CD14-positive monocyte (primary cell): Measurements from ENCODE around the gene CGA. TPM values are rescaled to one million over a fixed set of nuclear protein-coding genes. Genes with fewer than 3 reads are reported as not detected.

ENCODE experiments used
- DNase-seq, 3 donors: peaks; one replicate each; pipeline ENCODE4 v3.0.0-alpha.2; 2011 to 2022
- H2AFZ ChIP-seq: 2 replicates; pipeline ENCODE4 v1.6.0; 2012; ENCODE audit warnings: mild to moderate bottlenecking, low read depth, low read length, inconsistent platforms; ENCODE audit not compliant: insufficient read depth, poor library complexity, severe bottlenecking
- H3K27ac ChIP-seq, 2 donors: 1 replicate in 1 of 2; 2 replicates in 1 of 2; pipeline ENCODE4 v1.5.1; 2012 to 2013; ENCODE audit warnings: low read length in 2 of 2, control low read depth in 1 of 2, inconsistent platforms in 1 of 2, low read depth in 1 of 2, mild to moderate bottlenecking in 1 of 2
- H3K27me3 ChIP-seq, 2 donors: one replicate each; pipeline versions ENCODE4 v1.6.0 to v1.6.1; 2011 to 2013; ENCODE audit warnings: low read length in 2 of 2; ENCODE audit not compliant: control insufficient read depth in 2 of 2, insufficient read depth in 2 of 2
- H3K36me3 ChIP-seq, 2 donors: replicated peaks in 1 of 2; 1 replicate in 1 of 2; 2 replicates in 1 of 2; pipeline versions ENCODE4 v1.5.1 to v1.6.1; 2012 to 2013; ENCODE audit warnings: low read length in 2 of 2, control low read depth in 1 of 2, inconsistent platforms in 1 of 2, mild to moderate bottlenecking in 1 of 2; ENCODE audit not compliant: insufficient read depth in 2 of 2, control insufficient read depth in 1 of 2
- H3K4me1 ChIP-seq, 2 donors: 1 replicate in 1 of 2; 2 replicates in 1 of 2; pipeline versions ENCODE4 v1.5.1 to v1.6.1; 2012 to 2013; ENCODE audit warnings: low read length in 2 of 2, control low read depth in 1 of 2, inconsistent platforms in 1 of 2, mild to moderate bottlenecking in 1 of 2, moderate library complexity in 1 of 2; ENCODE audit not compliant: insufficient read depth in 2 of 2, control insufficient read depth in 1 of 2
- H3K4me2 ChIP-seq: replicated peaks from 2 replicates; pipeline ENCODE3; 2012; ENCODE audit warnings: low read length, moderate library complexity, mild to moderate bottlenecking; ENCODE audit not compliant: poor library complexity, severe bottlenecking; ENCODE audit errors: extremely low read depth
- H3K4me3 ChIP-seq, 3 experiments: fragments of 200-600 bp in 1 of 3; sonication (generic) in 1 of 3; replicated peaks in 1 of 3; 1 replicate in 2 of 3; 2 replicates in 1 of 3; pipeline ENCODE4 v1.5.1; 2011 to 2013; ENCODE audit warnings: low read length in 3 of 3, mild to moderate bottlenecking in 3 of 3, control low read depth in 2 of 3, low read depth in 2 of 3, inconsistent platforms in 1 of 3, moderate library complexity in 1 of 3
- H3K79me2 ChIP-seq: 2 replicates; pipeline ENCODE4 v1.6.0; 2012; ENCODE audit warnings: mild to moderate bottlenecking, control low read depth, inconsistent platforms, low read length, moderate library complexity; ENCODE audit not compliant: insufficient read depth
- H3K9ac ChIP-seq: 2 replicates; pipeline ENCODE4 v1.6.0; 2017; ENCODE audit warnings: low read length, mild to moderate bottlenecking; ENCODE audit not compliant: insufficient read depth, poor library complexity, severe bottlenecking
- H3K9me3 ChIP-seq, 2 donors: replicated peaks in 1 of 2; 1 replicate in 1 of 2; 2 replicates in 1 of 2; pipeline versions ENCODE4 v1.5.1 to v1.6.1; 2012 to 2013; ENCODE audit warnings: low read length in 2 of 2, control low read depth in 1 of 2; ENCODE audit not compliant: control insufficient read depth in 1 of 2, insufficient read depth in 1 of 2
- H4K20me1 ChIP-seq: 2 replicates; pipeline ENCODE4 v1.6.0; 2012; ENCODE audit warnings: mild to moderate bottlenecking, low read length, control low read depth, moderate library complexity; ENCODE audit not compliant: insufficient read depth
- H3K27ac Mint-ChIP-seq, 7 donors: one replicate each; pipeline ENCODE4 v1.8.0; 2020; ENCODE audit warnings: mild to moderate bottlenecking in 7 of 7, mixed read lengths in 7 of 7, moderate library complexity in 6 of 7, inconsistent platforms in 2 of 7
- H3K27me3 Mint-ChIP-seq, 3 donors: one replicate each; pipeline ENCODE4 v1.8.0; 2021 to 2022; ENCODE audit warnings: low read depth in 3 of 3, mild to moderate bottlenecking in 3 of 3, mixed read lengths in 3 of 3, moderate library complexity in 3 of 3, inconsistent platforms in 1 of 3
- H3K36me3 Mint-ChIP-seq, 2 donors: one replicate each; pipeline ENCODE4 v1.8.0; 2020; ENCODE audit warnings: mixed read lengths in 2 of 2, inconsistent platforms in 1 of 2, mild to moderate bottlenecking in 1 of 2
- H3K4me1 Mint-ChIP-seq: one replicate; pipeline ENCODE4 v1.8.0; 2020; ENCODE audit warnings: mild to moderate bottlenecking, mixed read lengths
- H3K4me3 Mint-ChIP-seq, 2 donors: one replicate each; pipeline ENCODE4 v1.8.0; 2020; ENCODE audit warnings: mild to moderate bottlenecking in 2 of 2, mixed read lengths in 2 of 2, moderate library complexity in 1 of 2
- H3K9me3 Mint-ChIP-seq, 7 donors: one replicate each; pipeline ENCODE4 v1.8.0; 2020 to 2022; ENCODE audit warnings: mixed read lengths in 7 of 7, mild to moderate bottlenecking in 6 of 7, moderate library complexity in 6 of 7, inconsistent platforms in 2 of 7
- CTCF ChIP-seq: fragments of 200-600 bp; IDR thresholded peaks from one replicate; pipeline ENCODE4 v1.8.0; 2022; ENCODE audit warnings: antibody characterized with exemption, mild to moderate bottlenecking
- WGBS: methylation state at CpG from one replicate; pipeline ENCODE4 v1.1.5; 2013; ENCODE audit warnings: missing lambda C conversion rate; ENCODE audit not compliant: insufficient coverage; 5-methylcytosine and 5-hydroxymethylcytosine counted together
- intact Hi-C, 2 donors: fragments of 100-400 bp; cut with micrococcal nuclease; formaldehyde crosslinking; loops; one replicate each; pipeline versions ENCODE4 v1.15.0 to v1.15.1; 2023
- polyA plus RNA-seq, 3 donors: library from polyadenylated mRNA; depleted of rRNA in 1 of 3; unstranded in 2 of 3; stranded (reverse) in 1 of 3; fragments of 300-500 nt in 2 of 3; fragments of >200 nt in 1 of 3; fragmentation: Illumina TruSeq in 2 of 3; gene quantifications; 1 replicate in 2 of 3; 2 replicates in 1 of 3; pipeline ENCODE4 v1.2.3, GENCODE V29; 2012 to 2021

The CGA gene
- polyA plus RNA-seq, 3 donors: not detected

GRCh38 chr6:87092435-87092834 lies 2.5 kb downstream of the CGA start:
- no peaks in the 10 kb centered on the region for H3K79me2 ChIP-seq
- H2AFZ ChIP-seq: no peak overlapping the region
- no peak for TF ChIP-seq CTCF
- Mint-ChIP-seq H3K27ac (no peak overlapping the region), H3K27me3 (peaks cover 0 to 6% (median 1%) of the 10 kb centered on the region in 3 donors), H3K36me3 (no peaks in the 10 kb centered on the region), H3K4me1 (no peaks in the 10 kb centered on the region), H3K9me3 (no peaks in the 10 kb centered on the region), H3K4me3 (no peak overlapping the region)
- WGBS: 50% methylated on average over 2 of the region's 3 CpGs
- no peak overlapping the region for H3K27ac ChIP-seq
- H4K20me1 ChIP-seq: no peaks in the 10 kb centered on the region
- intact Hi-C loops: no loop called here
- H3K9me3 ChIP-seq: no peaks in the 10 kb centered on the region
- H3K4me2 ChIP-seq: no peak overlapping the region
- H3K36me3 ChIP-seq: no peaks in the 10 kb centered on the region
- no peaks in the 10 kb centered on the region for H3K4me1 ChIP-seq
- no peaks in the 10 kb centered on the region for H3K27me3 ChIP-seq
- no peak for DNase-seq
- no peak overlapping the region for H3K4me3 ChIP-seq
- H3K9ac ChIP-seq: no peak overlapping the region

GRCh38 chr6:87089135-87089534 lies 5.8 kb downstream of the CGA start:
- Histone ChIP-seq H3K4me1 (no peaks in the 10 kb centered on the region), H3K4me3 (no peak overlapping the region), H2AFZ (no peak overlapping the region), H3K79me2 (no peaks in the 10 kb centered on the region), H4K20me1 (no peaks in the 10 kb centered on the region), H3K36me3 (no peaks in the 10 kb centered on the region), H3K9me3 (no peaks in the 10 kb centered on the region), H3K27me3 (no peaks in the 10 kb centered on the region), H3K4me2 (no peak overlapping the region), H3K27ac (no peak overlapping the region), H3K9ac (no peak overlapping the region)
- no peaks in the 10 kb centered on the region for H3K9me3 Mint-ChIP-seq
- DNase-seq: no peak
- H3K4me3 Mint-ChIP-seq: no peak overlapping the region
- WGBS: no CpG with 5 or more reads among the region's 2 CpGs
- TF ChIP-seq CTCF: no peak
- no peak overlapping the region for H3K27ac Mint-ChIP-seq
- H3K4me1 Mint-ChIP-seq: no peaks in the 10 kb centered on the region
- intact Hi-C loops: no loop called here
- peaks cover 1 to 9% (median 4%) of the 10 kb centered on the region in 3 donors for H3K27me3 Mint-ChIP-seq
- no peaks in the 10 kb centered on the region for H3K36me3 Mint-ChIP-seq
